K562 (cell line): Measurements from ENCODE around the gene FOLR2. TPM values are rescaled to one million over a fixed set of nuclear protein-coding genes. Genes with fewer than 3 reads are reported as not detected.

Experiments
- ATAC-seq: fragments of 200-7000 bp; cut with Tn5 transposase; 3 replicates; pipeline ENCODE4 v1.9.1; 2020; ENCODE audit warnings: moderate library complexity
- BruUV-seq: library from RNA; stranded (reverse); fragments of 400-500 nt; replicated peaks from 2 replicates; lab custom pipeline; 2021; lab: Mats Ljungman, UMichigan
- CTCF ChIA-PET: fragments of 300-600 bp; formaldehyde crosslinking; extraction: SDS; loops from one replicate; lab custom pipeline; 2021; ENCODE audit warnings: low intra/inter-chr PET ratio; lab: Yijun Ruan, JAX
- POLR2A ChIA-PET: fragments of 300-600, 350-650 bp; sonication (Branson Sonifier 250); formaldehyde crosslinking; extraction: SDS; loops from one replicate; lab custom pipeline; 2021; ENCODE audit warnings: antibody characterized with exemption, inconsistent platforms; lab: Yijun Ruan, JAX
- DNase-seq, 4 experiments: peaks; one replicate each; pipeline versions ENCODE4 v3.0.0 to v3.0.0-alpha.2; 2011 to 2018; ENCODE audit warnings: low spot score in 3 of 4, mixed read lengths in 3 of 4; ENCODE audit errors: extremely low read depth in 1 of 4
- FAIRE-seq: peaks from 2 replicates; lab custom pipeline; 2011; peaks lifted over from hg19 to GRCh38; lab: Jason Lieb, UNC
- H2AFZ ChIP-seq: 2 replicates; pipeline ENCODE4 v1.6.0; 2011; ENCODE audit warnings: low read depth, low read length, control low read depth, inconsistent platforms
- H3K27ac ChIP-seq: fragments of 200-600 bp; 3 replicates; pipeline ENCODE4 v1.8.0; 2011; ENCODE audit warnings: low read depth, mild to moderate bottlenecking, control low read depth, inconsistent platforms, low read length, moderate library complexity, mixed read lengths; ENCODE audit errors: extremely low read depth
- H3K27me3 ChIP-seq, 2 experiments: fragments of 300-600 bp in 1 of 2; 2 replicates in 1 of 2; 3 replicates in 1 of 2; pipeline versions ENCODE4 v1.6.0 to v1.8.0; 2011; ENCODE audit warnings: inconsistent platforms in 2 of 2, low read length in 2 of 2, mild to moderate bottlenecking in 1 of 2, mixed read lengths in 1 of 2, moderate library complexity in 1 of 2; ENCODE audit not compliant: control insufficient read depth in 2 of 2, insufficient read depth in 2 of 2
- H3K36me3 ChIP-seq: fragments of 300-600 bp; 3 replicates; pipeline ENCODE4 v1.8.0; 2011; ENCODE audit warnings: mild to moderate bottlenecking, low read length, inconsistent platforms; ENCODE audit not compliant: control insufficient read depth, insufficient read depth
- H3K4me1 ChIP-seq, 2 experiments: fragments of 200-600 bp in 1 of 2; replicated peaks in 1 of 2; 2 replicates in 1 of 2; 3 replicates in 1 of 2; pipeline versions ENCODE4 v1.5.1 to v1.8.0; 2011; ENCODE audit warnings: inconsistent platforms in 2 of 2, low read length in 2 of 2, mild to moderate bottlenecking in 1 of 2, mixed read lengths in 1 of 2, moderate library complexity in 1 of 2; ENCODE audit not compliant: control insufficient read depth in 2 of 2, insufficient read depth in 2 of 2
- H3K4me2 ChIP-seq: 2 replicates; pipeline ENCODE4 v1.6.1; 2011; ENCODE audit warnings: low read length, control low read depth, inconsistent platforms, mixed read lengths; ENCODE audit not compliant: insufficient read depth
- H3K4me3 ChIP-seq: fragments of 200-600 bp; sonication (generic), shearing (Covaris generic); 2 replicates; pipeline ENCODE4 v1.5.1; 2016; ENCODE audit warnings: control low read depth, inconsistent platforms
- H3K79me2 ChIP-seq: fragments of 200-600 bp; 3 replicates; pipeline ENCODE4 v1.8.0; 2011; ENCODE audit warnings: low read length, inconsistent platforms; ENCODE audit not compliant: control insufficient read depth, insufficient read depth
- H3K9ac ChIP-seq, 2 experiments: 2 replicates each; pipeline versions ENCODE4 v1.6.0 to v1.6.1; 2011; ENCODE audit warnings: low read depth in 2 of 2, low read length in 2 of 2, control low read depth in 1 of 2, inconsistent platforms in 1 of 2, mild to moderate bottlenecking in 1 of 2, mixed read lengths in 1 of 2; ENCODE audit not compliant: insufficient read depth in 1 of 2
- H3K9me1 ChIP-seq: one replicate; pipeline ENCODE4 v1.6.0; 2011; ENCODE audit warnings: inconsistent platforms, mild to moderate bottlenecking, low read length, moderate library complexity; ENCODE audit not compliant: control insufficient read depth, insufficient read depth
- H3K9me3 ChIP-seq: replicated peaks from 2 replicates; pipeline ENCODE4 v1.5.1; 2011; ENCODE audit warnings: low read depth, low read length, inconsistent platforms; ENCODE audit not compliant: control insufficient read depth, insufficient read depth
- H4K20me1 ChIP-seq: replicated peaks from 2 replicates; pipeline ENCODE4 v1.6.1; 2011; ENCODE audit warnings: low read length, inconsistent platforms, mixed read lengths; ENCODE audit not compliant: control insufficient read depth, insufficient read depth
- CHD2 ChIP-seq: IDR thresholded peaks from 2 replicates; pipeline ENCODE4 v1.6.1; 2011; ENCODE audit warnings: low read depth, low read length
- HCFC1 ChIP-seq: IDR thresholded peaks from 2 replicates; pipeline ENCODE4 v1.6.1; 2012; ENCODE audit warnings: low read depth, low read length, improper control_type of control experiment
- IRF1 ChIP-seq: sonication (generic); formaldehyde crosslinking; IDR thresholded peaks from 2 replicates; pipeline ENCODE4 v1.8.0; 2022; ENCODE audit warnings: missing genetic modification reagents, mild to moderate bottlenecking, borderline replicate concordance
- KAT8 ChIP-seq: fragments of 450-650 bp; IDR thresholded peaks from 2 replicates; pipeline ENCODE4 v1.6.1; 2016; ENCODE audit warnings: low read depth, mild to moderate bottlenecking
- KDM5B ChIP-seq: fragments of 200-600 bp; sonication (generic); IDR thresholded peaks from 2 replicates; pipeline ENCODE4 v1.6.1; 2012; ENCODE audit warnings: low read depth, mild to moderate bottlenecking, moderate library complexity, low read length, control low read depth, inconsistent platforms; ENCODE audit not compliant: insufficient replicate concordance
- MEF2D ChIP-seq: conservative IDR thresholded peaks from 2 replicates; pipeline ENCODE4 v1.6.1; 2016; ENCODE audit warnings: low read depth, missing genetic modification characterization, missing compliant biosample characterization
- MGA ChIP-seq: fragments of 450-650 bp; IDR thresholded peaks from 2 replicates; pipeline ENCODE4 v1.6.1; 2016; ENCODE audit warnings: mild to moderate bottlenecking, moderate library complexity
- POLR3A ChIP-seq: IDR thresholded peaks from 2 replicates; pipeline ENCODE4 v1.6.1; 2011; ENCODE audit warnings: borderline replicate concordance, mild to moderate bottlenecking, moderate library complexity; ENCODE audit not compliant: insufficient read length, insufficient read depth; ENCODE audit errors: extremely low read depth
- WGBS: fragments of 100-300 bp; shearing (Covaris generic); methylation state at CpG from one replicate; pipeline ENCODE4 v1.1.6; 2016; ENCODE audit warnings: low coverage, mixed read lengths; ENCODE audit not compliant: insufficient coverage; ENCODE audit errors: missing lambda C conversion rate; 5-methylcytosine and 5-hydroxymethylcytosine counted together
- in situ Hi-C: fragments of 300-500 bp; cut with MboI; formaldehyde crosslinking; loops from 4 replicates; pipeline ENCODE4 v1.15.0; 2018; ENCODE audit warnings: inconsistent platforms, mixed read lengths
- intact Hi-C: fragments of 100-400 bp; cut with micrococcal nuclease; formaldehyde crosslinking; loops from 2 replicates; pipeline ENCODE4 v1.14.2; 2022
- polyA plus RNA-seq, 8 experiments: library from polyadenylated mRNA; depleted of rRNA in 4 of 8; stranded (reverse) in 5 of 8; unstranded in 3 of 8; fragments of >200 nt; fragmentation: Nextera tagmentation in 2 of 8; fragmentation: Illumina TruSeq in 1 of 8; extraction: Ambion mirVana in 2 of 8; extraction: Trizol in 1 of 8; gene quantifications; 2 replicates each; pipeline versions ENCODE4 v1.2.1 to v1.2.3, GENCODE V29; 2011 to 2014; ENCODE audit warnings: inconsistent platforms in 1 of 8, missing spikeins in 1 of 8
- total RNA-seq, 7 experiments: library from RNA; depleted of rRNA in 6 of 7; stranded (reverse); fragments of >200 nt in 6 of 7; fragmentation: Illumina TruSeq in 2 of 7; extraction: Trizol in 2 of 7; gene quantifications; 2 replicates each; pipeline versions ENCODE4 v1.2.1 to v1.2.3, GENCODE V29; 2011 to 2021; ENCODE audit warnings: low replicate concordance in 1 of 7

FOLR2 gene
- total and polyA plus RNA-seq, 9 of the 15 experiments (the other 6 are each of a cell fraction or from before 2014, with no cell fraction given) = 0.27 TPM; not detected in 8

GRCh38 chr11:72237112-72237931 is 20.7 kb downstream of the FOLR2 start:
- no TSS peak for BruUV-seq
- Histone ChIP-seq H3K4me3 (no peak overlapping the region), H3K79me2 (no peaks in the 10 kb centered on the region), H3K9ac (no peak overlapping the region; a peak in 1 of 4 replicates), H3K36me3 (peaks cover 64% of the 10 kb centered on the region), H4K20me1 (no peaks in the 10 kb centered on the region), H3K27ac (no peak overlapping the region), H3K4me1 (peaks cover 0 to 28% of the 10 kb centered on the region in 2 experiments; a peak in 2 of 5 replicates), H2AFZ (no peak overlapping the region), H3K9me3 (no peaks in the 10 kb centered on the region), H3K27me3 (no peaks in the 10 kb centered on the region), H3K4me2 (no peak overlapping the region), H3K9me1 (no peaks in the 10 kb centered on the region)
- ATAC-seq (no peak), FAIRE-seq (no peak), DNase-seq (no peak)
- intact Hi-C loops = loop anchor here (5.0 kb wide), 2 partner anchors 55 to 195 kb away; partner anchors contain the start of gene CLPB
- in situ Hi-C loops = no loop called here
- 93% methylated on average over 18 of the region's 22 CpGs for WGBS
- ChIA-PET CTCF (interaction anchor here (1.4 kb wide), 1 partner anchor 212 kb away, joined by 3 read pairs; no protein-coding TSS in a partner anchor), POLR2A (interaction anchor here (0.6 to 2.8 kb wide), 12 partner anchors 8 to 290 kb away, joined by 3 to 13 read pairs (median 4); partner anchors contain the start of gene INPPL1)
- TF ChIP-seq POLR3A (no peak), CHD2 (no peak), HCFC1 (no peak), MEF2D (no peak), IRF1 (no peak), KDM5B (no peak), MGA (no peak), KAT8 (no peak)
